ENCODE results near the gene ATP11A.
"Not testable (repeated sequence)": the region's sequence is repeated elsewhere in the genome, so short reads cannot be mapped to it uniquely, and the experiment has no call there.

The ATP11A gene

DNA sequence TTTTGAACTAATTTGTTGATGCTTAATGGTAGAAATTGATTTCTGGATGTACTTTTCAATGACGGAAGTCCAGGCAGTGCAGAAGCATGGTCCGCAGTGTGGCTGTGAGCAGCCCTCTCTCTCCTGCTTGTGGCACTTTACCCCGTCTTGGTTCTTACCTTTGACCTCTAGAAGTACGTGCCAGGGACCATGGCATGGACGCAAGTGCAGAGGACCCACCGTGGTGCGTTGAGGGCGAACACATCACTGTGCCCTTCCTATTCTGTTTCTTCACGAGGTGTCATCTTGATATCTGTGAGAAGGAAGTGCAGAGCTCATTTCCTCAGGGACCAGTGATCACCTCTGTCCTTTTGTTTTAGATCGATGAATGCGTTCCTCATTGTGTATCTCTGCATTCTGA is 135.2 kb downstream of the ATP11A start:
- no peak for DNase-seq

DNA sequence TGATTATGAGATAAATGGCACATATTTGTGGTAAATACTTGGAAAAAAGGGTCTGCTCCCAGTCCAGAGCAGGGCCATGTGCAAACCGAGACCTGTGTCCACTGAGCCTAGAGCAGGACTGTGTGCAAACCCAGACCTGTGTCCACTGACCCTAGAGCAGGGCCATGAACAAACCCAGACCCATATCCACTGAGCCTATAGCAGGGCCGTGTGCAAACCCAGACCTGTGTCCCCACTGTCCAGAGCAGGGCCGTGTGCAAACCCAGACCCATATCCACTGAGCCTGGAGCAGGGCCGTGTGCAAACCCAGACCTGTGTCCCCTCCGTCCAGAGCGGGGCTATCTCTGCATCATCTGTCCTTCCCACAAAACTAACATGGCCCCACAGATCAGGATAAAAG is 136.0 kb downstream of the ATP11A start:
- no peak for DNase-seq

DNA sequence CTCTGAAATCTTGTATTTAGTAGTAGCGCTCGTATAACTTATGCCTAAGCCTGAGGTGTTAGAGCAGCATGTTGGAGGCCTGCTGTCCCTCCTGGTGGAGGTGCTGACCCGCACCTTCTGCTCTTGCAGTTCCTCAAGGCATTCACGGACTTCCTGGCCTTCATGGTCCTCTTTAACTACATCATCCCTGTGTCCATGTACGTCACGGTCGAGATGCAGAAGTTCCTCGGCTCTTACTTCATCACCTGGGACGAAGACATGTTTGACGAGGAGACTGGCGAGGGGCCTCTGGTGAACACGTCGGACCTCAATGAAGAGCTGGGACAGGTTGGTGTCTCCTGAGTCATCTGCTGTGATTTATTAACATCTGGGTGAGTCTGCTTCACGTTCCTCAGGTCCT is 136.7 kb downstream of the ATP11A start:
- no peak for DNase-seq

DNA sequence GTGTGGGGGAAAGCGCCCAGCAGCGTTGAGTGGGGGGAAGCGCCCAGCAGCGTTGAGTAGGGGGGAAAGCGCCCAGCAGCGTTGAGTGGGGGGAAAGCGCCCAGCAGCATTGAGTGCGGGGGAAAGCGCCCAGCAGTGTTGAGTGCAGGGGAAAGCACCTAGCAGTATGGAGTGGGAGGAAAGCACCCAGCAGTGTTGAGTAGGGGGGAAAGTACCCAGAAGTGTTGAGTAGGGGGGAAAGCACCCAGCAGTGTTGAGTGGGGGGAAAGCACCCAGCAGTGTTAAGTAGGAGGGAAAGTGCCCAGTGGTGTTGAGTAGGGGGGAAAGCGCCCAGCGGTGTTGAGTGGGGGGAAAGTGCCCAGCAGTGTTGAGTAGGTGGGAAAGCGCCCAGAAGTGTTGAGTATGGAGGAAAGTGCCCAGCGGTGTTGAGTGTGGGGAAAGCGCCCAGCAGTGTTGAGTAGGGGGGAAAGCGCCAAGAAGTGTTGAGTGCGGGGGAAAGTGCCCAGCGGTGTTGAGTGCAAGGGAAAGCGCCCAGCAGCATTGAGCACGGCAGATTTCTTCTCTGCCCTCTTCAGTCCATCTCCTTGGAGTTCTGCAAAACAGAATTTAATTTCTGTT is 138.4 kb downstream of the ATP11A start:
- no peak for DNase-seq

DNA sequence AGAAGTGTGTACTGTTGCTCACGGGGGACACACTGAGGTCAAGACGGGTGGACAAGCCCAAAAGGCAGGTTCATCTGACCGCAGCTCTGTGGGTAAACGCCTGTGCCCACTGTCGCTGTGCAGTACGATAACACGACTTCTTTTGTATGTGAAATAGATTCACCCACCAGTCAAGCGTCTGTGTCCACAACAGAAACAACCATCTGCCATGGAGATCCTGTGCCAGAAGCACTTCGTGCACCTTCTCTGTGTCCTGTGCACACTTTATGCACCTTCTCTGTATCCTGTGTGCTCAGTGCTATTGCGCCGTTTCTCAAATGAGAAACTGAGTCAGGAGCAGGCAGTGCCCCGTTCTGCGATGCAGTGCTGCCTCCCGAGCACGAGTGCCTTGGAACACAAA is 138.9 kb downstream of the ATP11A start:
- DNase-seq: no peak

DNA sequence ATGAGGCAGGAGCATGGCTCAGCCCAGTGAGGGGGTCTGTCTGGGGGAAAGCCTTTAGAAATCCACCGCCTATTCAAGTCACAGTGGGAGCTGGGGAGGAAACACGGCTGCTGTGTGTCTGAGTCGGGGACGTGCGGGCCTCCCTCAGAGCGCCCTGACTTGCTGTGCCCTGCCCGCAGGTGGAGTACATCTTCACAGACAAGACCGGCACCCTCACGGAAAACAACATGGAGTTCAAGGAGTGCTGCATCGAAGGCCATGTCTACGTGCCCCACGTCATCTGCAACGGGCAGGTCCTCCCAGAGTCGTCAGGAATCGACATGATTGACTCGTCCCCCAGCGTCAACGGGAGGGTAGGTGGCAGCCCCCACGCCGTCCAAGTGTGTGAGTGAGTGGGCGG is 141.4 kb downstream of the ATP11A start:
- DNase-seq: no peak

DNA sequence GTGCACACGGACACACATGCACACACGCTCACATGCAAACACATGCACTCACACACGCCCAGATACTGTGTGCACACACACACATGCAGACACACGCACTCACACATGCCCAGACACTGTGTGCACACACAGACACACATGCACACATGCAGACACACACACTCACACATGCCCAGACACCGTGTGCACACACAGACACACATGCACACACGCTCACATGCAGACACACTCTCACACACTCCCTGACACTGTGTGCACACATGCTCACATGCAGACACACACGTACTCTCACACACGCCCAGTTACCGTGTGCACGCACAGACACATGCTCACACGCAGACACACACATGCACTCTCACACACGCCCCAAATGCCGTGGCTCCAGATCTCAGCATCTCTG is 142.0 kb downstream of the ATP11A start:
- no peak for DNase-seq

DNA sequence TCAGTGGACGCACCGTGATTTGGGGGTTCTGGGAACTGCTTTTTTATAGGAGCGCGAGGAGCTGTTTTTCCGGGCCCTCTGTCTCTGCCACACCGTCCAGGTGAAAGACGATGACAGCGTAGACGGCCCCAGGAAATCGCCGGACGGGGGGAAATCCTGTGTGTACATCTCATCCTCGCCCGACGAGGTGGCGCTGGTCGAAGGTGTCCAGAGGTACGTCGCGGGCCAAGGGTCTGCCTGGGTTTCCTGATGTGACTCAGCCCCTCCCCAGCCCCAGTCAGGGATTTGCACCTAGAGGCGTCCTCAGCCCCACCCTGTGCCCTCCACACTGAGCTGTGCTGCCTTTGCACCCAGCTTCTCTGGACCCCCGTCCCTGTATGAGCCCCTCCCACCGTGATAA is 143.0 kb downstream of the ATP11A start:
- DNase-seq: no peak

DNA sequence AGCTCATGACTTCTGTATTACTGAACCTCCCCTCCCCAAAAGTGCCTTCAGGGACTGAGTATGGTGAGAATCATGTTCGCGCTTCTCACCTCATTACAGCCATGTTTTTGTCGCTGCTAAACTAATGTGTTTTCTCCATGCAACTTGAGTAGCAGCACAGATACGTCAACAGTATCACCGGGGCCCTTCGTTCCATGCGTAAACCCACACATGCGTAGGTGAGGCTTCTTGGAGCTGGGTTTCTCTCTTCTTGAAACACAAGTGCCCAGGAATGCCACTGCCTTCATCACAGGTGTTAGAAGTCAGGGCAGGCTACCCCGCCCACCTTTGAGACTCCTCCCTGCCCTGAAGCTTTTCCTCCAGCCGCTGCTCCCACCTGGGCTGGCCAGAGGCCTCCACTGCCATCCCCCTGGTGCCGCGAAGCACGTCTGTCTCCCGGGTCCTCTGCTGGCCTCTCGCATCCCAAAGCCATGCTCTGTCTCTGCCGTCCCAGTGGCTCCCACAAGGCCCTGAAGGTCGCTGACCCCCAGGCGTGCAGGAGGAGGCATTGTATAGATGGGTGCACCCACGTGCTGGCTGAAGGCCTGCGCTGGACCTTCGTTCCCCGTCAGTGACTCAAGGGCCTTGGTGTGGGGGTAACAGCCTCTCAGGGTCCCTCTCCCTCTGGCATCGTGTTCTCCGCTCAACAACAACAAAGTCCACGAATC is 143.9 kb downstream of the ATP11A start:
- DNase-seq: no peak

DNA sequence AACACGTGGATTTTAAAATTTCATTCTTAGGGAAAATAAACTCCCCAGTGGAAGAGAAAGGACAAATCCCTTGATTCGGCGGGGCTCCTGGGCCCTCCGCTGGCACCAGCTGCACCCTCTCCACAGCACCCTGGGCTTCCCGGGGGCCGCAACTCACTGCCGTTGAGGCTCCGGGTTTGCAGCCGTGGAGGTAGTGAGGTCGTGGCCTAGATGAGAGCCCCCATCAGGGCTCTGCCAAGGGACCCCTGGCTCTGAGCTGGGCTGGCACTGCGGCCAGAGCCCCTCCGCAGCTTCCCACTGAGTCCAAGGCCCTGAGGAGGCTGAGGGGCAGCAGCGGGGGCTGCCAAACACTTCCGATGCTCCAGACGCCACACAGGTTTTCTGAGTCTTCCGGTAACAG is 145.5 kb downstream of the ATP11A start:
- DNase-seq: no peak

DNA sequence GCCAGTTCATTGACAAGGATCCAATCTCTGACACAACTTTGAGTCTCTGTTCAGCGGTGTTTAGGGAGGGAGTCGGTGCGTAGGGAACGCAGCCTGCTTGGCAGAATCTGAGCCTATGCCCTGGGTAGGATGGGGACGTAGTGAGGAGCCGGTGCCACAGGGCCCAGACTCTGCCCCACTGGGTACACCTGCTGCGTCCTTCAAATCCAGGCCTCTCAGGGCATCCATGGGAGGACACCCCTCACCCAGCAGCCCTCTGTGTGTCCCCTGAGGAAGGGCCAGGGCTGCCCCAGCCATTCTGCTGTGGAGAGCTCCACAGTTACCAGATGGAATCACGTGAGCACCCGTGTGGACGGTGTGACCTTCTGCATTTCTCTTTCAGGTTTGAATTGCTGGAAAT is 146.0 kb downstream of the ATP11A start:
- no peak for DNase-seq

DNA sequence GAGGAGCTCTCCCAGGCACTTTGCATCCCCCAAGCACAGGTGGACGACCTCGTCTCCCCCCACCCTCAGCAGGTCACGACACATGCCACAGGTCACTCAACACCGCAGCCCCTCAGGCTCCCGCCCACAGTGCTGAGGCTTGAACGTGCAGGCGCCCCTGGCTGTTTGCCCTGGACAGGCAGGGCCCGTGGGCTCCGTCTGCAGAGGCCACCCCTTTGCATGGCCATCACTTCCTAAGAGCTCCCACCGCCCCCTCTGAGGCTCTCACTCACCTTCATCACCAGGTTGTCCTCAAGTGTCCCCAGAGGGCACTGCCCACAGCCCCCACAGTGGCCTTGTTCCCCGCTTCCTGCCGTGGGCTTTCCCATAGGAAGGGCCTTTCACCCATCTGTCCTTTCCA is 147.1 kb downstream of the ATP11A start:
- no peak for DNase-seq

DNA sequence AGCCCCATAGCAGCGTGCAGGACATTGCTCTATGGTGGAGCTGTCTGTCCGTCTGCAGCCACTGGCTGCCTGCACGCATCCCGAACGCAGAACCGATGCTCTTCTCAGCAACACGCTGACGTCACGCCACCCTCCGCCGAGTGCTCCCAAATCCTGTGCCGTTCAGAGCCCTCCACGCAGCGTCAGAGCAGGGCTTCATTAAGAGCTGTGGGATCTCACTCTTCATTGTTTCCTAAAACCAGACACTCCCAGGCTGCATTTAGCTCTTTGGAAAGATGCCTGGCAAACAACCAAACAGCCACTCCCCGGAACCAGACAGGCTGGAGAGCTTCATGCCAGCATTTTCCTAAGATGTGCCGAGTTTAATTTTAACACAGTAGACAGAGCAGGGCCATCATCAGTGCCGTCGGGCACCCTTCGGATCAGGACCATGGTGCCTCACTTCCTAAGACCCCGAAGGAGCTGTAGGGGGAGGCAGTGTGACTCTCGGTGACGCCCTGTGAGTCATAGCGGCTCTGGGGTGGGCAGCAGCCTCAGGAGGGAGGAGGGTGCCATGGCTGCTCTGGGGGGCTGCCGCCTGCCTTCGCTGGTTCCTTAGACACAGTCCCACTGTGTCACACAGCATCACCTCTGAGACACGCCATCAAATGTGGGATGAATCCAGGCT is 147.7 kb downstream of the ATP11A start:
- DNase-seq: no peak

DNA sequence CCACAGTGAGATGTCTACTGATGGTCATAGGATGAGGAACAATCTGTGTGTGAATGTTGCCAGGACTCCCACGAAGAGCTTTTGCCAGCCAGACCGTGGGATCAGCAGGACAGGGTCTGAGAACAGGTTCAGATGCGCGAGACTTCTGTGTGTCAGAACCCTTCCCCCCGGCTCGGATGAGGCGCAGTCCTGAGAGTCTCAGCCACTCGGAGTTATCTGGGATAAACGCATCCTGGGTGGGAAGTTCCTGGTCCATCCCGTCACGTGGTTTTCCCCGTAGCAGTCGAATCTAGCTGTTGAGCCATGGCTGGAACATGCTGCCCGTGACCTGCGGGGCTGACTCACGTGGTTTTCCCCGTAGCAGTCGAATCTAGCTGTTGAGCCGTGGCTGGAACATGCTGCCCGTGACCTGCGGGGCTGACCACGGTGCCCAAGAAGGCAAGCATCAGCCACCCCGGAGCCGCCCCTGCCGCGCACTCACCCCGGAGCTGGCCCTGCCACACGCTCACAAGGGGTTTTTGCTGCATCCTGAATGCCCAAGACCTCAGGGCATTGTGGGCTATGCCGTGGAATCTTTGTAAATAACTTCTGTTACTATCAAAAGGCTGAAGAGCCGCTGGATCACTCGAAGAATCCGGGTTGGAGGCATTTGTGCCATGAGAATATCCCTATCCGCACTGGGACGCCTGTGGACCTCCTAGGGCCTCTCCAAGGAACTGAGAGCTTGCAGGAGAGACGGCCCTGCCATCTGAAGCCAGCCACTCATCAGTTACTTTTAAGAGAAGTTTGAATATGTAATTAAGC is 148.4 kb downstream of the ATP11A start:
- DNase-seq: no peak

DNA sequence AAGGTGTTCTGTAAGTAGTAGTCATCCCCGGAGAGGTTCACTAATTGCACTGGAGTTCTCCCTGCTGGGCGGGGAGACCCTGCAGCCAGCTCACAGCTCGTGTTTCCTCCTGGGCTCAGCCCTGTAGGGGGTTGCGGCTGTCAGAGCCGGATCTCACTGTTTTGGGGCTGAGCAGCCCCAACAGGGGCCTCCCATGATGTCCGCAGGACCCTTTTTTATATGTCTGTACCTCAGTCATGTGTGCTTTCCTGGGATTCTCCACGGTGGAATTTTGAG is 148.9 kb downstream of the ATP11A start:
- no peak for DNase-seq

DNA sequence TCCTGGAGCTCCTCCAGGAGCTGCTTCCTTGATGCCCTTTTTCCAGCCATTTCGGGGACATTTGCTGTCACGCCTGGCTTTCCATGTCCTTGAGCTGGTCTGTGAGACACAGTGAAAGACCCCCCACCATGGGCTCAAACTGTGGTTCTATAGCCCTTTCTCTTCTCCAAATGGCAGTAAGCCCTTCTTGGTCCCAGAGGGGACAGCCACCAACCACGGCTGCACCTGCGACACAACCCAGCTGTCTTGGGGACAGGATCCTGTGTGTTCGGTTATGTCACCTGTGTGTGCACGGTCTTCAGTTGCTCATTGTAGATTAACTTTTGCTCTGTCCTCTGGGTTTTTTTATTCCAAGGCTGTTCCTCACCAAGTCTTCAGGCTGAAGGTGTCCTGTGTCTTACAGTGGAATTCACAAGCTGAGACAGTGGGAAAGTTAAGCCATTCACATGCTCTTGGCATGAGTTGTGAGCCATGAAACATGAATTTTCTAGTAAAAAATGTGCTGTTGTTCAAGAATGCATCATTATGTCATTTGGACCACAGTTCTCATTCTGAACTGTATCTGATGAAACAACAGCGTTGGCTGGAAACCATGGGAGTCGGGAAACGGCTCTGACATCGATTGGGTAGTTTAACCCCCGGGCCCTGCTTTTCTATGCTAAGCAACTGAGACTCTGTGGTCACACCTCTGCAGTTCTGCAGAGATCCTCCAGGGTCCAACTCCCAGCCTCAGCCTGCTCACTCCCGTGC is 149.7 kb downstream of the ATP11A start:
- DNase-seq: no peak

DNA sequence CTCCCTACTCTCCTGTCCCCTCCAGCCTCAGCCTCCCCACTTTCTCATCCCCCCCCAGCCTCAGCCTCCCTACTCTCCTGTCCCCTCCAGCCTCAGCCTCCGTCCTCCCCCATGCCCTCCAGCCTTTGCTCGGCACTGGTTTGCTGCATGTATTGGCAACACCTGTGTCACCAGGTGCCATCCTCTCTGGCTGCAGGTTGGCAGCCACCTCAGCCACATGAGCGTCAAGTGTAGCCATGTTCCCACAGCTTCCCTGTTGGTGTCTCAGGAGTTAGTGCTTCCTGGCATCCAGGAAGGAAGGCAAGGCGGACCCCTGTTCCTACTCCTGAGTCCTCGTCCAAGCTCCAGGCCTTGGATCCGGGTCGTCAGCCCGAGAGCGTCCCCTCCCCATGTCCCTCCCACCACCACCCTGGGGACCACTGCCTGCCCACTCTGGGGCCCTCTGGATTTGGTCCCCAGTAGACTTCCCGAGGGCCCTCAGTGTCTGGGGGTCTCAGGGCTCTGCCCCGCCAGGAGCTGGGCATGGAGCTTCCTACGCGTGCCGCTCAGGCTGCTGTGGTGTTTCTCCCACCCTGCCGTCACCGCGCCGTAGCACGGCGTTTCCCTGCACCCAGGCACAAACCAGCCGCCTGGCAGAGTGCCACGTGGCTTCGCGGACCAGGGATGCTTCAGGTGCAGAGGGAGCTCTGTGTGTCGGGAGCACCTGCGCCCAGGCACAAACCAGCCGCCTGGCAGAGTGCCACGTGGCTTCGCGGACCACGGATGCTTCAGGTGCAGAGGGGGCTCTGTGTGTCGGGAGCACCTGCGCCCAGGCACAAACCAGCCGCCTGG is 150.8 kb downstream of the ATP11A start:
- no peak for DNase-seq

DNA sequence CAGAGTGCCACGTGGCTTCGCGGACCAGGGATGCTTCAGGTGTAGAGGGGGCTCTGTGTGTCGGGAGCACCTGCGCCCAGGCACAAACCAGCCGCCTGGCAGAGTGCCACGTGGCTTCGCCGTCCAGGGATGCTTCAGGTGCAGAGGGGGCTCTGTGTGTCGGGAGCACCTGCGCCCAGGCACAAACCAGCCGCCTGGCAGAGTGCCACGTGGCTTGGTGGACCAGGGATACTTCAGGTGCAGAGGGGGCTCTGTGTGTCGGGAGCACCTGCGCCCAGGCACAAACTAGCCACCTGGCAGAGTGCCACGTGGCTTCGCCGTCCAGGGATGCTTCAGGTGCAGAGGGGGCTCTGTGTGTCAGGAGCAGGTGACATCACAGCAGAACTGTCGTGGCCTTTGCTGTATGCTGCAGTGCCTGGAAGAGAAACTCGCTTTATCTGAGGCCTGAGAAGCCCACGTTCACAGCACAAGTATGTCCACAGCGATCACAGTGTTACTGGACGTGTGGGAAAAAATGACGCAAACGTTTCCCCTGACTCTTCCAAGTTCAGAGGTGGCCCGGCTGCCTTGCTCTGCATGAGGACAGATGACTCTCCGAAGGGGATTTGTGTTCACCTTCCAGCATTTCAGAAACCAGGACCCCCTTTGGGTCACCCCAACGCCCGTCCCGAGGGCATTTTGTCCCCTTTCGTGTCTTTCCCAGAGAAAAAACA is 151.6 kb downstream of the ATP11A start:
- not testable (repeated sequence) for DNase-seq

DNA sequence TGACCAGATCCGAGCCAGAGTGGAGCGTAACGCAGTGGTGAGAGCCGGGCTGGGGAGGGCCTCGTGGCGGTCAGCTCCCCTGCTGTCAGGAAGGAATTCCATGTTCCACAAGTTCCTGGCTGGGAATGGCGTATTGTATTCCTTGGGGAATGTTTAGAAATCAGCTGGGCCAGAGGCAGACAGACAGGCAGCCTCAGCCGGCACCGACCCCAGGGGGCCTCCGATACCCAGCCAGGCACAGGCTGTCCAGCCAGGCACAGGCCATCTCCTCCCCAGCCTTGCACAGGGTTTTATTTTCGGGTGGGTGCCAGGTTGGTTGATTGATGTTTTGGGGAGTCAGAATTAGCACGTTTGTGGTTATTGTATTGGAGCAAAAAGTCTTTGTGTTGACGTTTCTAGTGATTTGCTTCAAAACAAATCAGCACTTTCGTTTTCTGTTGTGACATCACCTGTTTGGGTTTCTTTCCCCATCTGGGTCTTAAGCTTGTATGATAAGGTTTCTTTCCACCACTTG is 152.6 kb downstream of the ATP11A start:
- no peak for DNase-seq

DNA sequence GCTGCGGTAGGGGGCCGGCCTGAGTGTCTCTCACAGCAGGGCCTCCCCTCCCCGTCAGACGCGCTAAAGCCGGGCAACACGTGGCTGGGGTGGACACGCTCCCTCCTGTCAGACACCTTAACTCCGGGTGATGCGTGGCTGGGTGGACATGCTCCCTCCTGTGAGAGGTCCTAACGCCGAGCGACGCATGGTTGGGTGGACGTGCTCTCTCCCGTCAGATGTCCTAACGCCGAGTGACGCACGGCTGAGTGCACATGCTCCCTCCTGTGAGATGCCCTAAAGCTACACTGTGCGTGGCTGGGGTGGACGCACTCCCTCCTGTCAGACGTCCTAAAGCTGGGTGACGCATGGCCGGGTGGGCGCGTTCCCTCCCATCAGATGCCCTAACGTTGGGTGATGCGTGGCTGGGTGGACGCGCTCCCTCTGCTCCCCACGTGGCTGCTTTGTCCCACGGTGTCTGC is 153.1 kb downstream of the ATP11A start:
- no peak for DNase-seq

All from activated CD4-positive, CD25-positive, alpha-beta regulatory T cell (primary cell).